ENCODE data around the gene SPTLC2.
"Not testable (repeated sequence)": the region's sequence is repeated elsewhere in the genome, so short reads cannot be mapped to it uniquely, and the experiment has no call there.

SPTLC2 gene

GRCh38 chr14:77557391-77557790 lies 59.0 kb downstream of the SPTLC2 start:
- Mint-ChIP-seq H3K36me3 (ENCODE audit: low read depth) (peaks cover 36% of the 10 kb centered on the region), H3K4me3 (no peak overlapping the region), H3K27ac (no peak overlapping the region), H3K27me3 (no peaks in the 10 kb centered on the region), H3K4me1 (peaks cover 16% of the 10 kb centered on the region), H3K9me3 (no peaks in the 10 kb centered on the region)
- DNase-seq (no peak), ATAC-seq (no peak)

DNA sequence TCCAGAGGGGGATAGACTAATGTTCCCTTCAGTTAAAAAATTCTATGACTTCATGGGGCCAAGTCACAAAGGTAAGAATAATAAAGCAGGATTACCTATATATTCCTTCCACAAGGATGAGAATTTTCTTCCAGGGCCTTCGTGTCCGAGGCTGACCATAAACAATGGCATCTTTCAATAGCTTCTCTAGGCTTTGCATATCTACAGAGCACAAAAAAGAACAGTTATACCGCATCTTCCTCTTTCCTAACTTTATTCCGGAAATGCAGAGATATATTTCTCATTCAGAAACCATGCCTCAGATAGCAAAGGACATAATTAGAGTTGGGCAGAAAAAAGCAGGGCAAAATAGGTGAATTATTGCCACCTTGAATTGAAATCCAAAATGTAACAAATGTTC lies 59.5 kb downstream of the SPTLC2 start:
- no peak overlapping the region for H3K27ac Mint-ChIP-seq

DNA sequence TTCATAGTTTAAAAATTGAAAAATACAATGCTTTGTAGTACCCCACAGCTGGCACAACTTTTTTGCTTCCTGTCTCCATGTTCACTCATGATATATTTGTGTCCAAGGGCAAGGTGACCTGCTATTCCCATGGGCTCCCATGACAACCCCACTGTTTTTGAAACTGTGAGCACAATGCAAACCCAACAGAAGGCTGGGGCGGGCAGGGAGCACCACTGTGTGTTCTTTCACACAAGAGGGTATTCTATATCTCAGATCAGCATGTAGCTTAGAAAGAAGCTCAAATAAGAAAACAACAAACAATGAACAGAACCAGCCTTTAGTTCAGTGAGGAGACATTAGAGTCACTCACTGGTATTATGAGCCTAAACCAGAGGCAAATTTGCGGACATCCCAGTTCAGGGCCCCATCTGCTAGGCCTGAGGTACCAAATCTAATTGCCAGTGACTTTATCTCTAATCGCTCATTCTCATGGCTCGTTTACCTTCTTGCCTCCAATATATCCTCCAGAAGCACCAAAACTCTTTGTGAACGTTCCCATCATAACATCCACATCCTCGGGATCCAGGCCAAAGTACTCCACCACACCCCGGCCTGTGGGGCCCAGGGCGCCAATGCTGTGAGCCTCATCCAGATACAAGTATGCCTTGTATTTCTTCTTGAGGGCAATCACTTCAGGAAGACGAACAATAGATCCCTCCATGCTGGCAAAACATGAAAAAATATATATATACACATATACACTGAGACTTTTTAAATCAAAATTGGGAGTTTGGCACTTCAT lies 61.4 kb downstream of the SPTLC2 start:
- H3K36me3 Mint-ChIP-seq (ENCODE audit: low read depth) = peaks cover 40% of the 10 kb centered on the region

More for the DNA sequence above, 59.5 kb downstream of the SPTLC2 start:
- H3K9me3 Mint-ChIP-seq = no peaks in the 10 kb centered on the region
- DNase-seq (no peak), ATAC-seq (no peak)
- H3K36me3 Mint-ChIP-seq (ENCODE audit: low read depth) = peaks cover 36% of the 10 kb centered on the region
- H3K27me3 Mint-ChIP-seq = no peaks in the 10 kb centered on the region
- no peak overlapping the region for H3K4me3 Mint-ChIP-seq
- peaks cover 16% of the 10 kb centered on the region for H3K4me1 Mint-ChIP-seq

GRCh38 chr14:77554207-77554606 lies 62.2 kb downstream of the SPTLC2 start:
- no peaks in the 10 kb centered on the region for H3K9me3 Mint-ChIP-seq
- peak; percentile 85 for ATAC-seq
- peak overlapping the region; percentile 3 for H3K4me3 Mint-ChIP-seq
- H3K27ac Mint-ChIP-seq = peak overlapping the region; percentile 59
- peaks cover 45% of the 10 kb centered on the region for H3K36me3 Mint-ChIP-seq (ENCODE audit: low read depth)
- no peaks in the 10 kb centered on the region for H3K27me3 Mint-ChIP-seq
- peak; percentile 9 for DNase-seq
- H3K4me1 Mint-ChIP-seq = peaks cover 16% of the 10 kb centered on the region

More for the DNA sequence above, 61.4 kb downstream of the SPTLC2 start:
- ATAC-seq (no peak), DNase-seq (no peak)
- H3K27me3 Mint-ChIP-seq = no peaks in the 10 kb centered on the region
- peaks cover 16% of the 10 kb centered on the region for H3K4me1 Mint-ChIP-seq
- H3K9me3 Mint-ChIP-seq = no peaks in the 10 kb centered on the region
- peak overlapping the region; percentile 59 for H3K27ac Mint-ChIP-seq
- no peak overlapping the region for H3K4me3 Mint-ChIP-seq

GRCh38 chr14:77549451-77549850 lies 67.0 kb downstream of the SPTLC2 start:
- Mint-ChIP-seq H3K4me1 (peaks cover 8% of the 10 kb centered on the region), H3K36me3 (ENCODE audit: low read depth) (peaks cover 40% of the 10 kb centered on the region), H3K27me3 (no peaks in the 10 kb centered on the region), H3K27ac (no peak overlapping the region), H3K9me3 (no peaks in the 10 kb centered on the region), H3K4me3 (no peak overlapping the region)
- DNase-seq = no peak
- no peak for ATAC-seq

DNA sequence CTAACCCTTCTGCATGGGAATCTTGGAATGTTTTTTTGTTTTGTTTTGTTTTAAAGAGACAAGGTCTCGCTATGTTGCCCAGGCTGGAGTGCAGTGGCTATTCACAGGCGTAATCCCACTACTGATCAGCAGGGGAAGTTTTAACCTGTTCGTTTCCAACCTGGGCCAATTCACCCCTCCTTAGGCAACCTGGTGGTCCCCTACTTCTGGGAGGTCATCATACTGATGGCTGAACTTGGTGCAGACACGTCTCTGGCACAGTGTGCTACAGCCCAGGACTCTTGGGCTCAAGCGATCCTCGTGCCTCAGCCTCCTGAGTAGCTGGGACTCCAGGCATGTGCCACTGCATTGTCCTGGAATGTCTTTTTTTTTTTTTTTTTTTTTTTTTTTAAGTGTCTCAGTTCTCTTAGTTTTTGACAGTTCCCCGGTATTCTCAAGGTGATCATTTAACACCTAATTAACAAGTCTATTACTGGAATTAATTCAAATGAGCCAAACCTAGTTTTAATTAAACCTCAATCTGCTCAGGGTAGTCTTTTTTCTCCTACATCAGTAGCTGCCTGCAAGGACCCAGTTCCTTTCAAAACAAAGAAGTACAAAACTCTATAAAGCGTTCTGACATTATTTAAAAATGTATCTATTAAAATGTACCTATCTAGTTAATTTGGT lies 68.8 kb downstream of the SPTLC2 start:
- Mint-ChIP-seq H3K27ac (no peak overlapping the region), H3K9me3 (no peaks in the 10 kb centered on the region), H3K27me3 (no peaks in the 10 kb centered on the region), H3K4me1 (peaks cover 7% of the 10 kb centered on the region), H3K4me3 (no peak overlapping the region), H3K36me3 (ENCODE audit: low read depth) (peaks cover 40% of the 10 kb centered on the region)
- ATAC-seq (no peak), DNase-seq (no peak)

GRCh38 chr14:77545171-77545570 lies 71.3 kb downstream of the SPTLC2 start:
- not testable (repeated sequence) for DNase-seq, ATAC-seq, H3K27me3 Mint-ChIP-seq, H3K4me3 Mint-ChIP-seq, H3K9me3 Mint-ChIP-seq, H3K27ac Mint-ChIP-seq
- peaks cover 16% of the 10 kb centered on the region for H3K4me1 Mint-ChIP-seq
- H3K36me3 Mint-ChIP-seq (ENCODE audit: low read depth) = peaks cover 27% of the 10 kb centered on the region

GRCh38 chr14:77544571-77544970 lies 71.9 kb downstream of the SPTLC2 start:
- no peaks in the 10 kb centered on the region for H3K9me3 Mint-ChIP-seq
- H3K27ac Mint-ChIP-seq = no peak overlapping the region
- H3K4me1 Mint-ChIP-seq = peaks cover 16% of the 10 kb centered on the region
- H3K27me3 Mint-ChIP-seq = no peaks in the 10 kb centered on the region
- ATAC-seq (no peak), DNase-seq (no peak)
- H3K36me3 Mint-ChIP-seq (ENCODE audit: low read depth) = peaks cover 22% of the 10 kb centered on the region
- no peak overlapping the region for H3K4me3 Mint-ChIP-seq

DNA sequence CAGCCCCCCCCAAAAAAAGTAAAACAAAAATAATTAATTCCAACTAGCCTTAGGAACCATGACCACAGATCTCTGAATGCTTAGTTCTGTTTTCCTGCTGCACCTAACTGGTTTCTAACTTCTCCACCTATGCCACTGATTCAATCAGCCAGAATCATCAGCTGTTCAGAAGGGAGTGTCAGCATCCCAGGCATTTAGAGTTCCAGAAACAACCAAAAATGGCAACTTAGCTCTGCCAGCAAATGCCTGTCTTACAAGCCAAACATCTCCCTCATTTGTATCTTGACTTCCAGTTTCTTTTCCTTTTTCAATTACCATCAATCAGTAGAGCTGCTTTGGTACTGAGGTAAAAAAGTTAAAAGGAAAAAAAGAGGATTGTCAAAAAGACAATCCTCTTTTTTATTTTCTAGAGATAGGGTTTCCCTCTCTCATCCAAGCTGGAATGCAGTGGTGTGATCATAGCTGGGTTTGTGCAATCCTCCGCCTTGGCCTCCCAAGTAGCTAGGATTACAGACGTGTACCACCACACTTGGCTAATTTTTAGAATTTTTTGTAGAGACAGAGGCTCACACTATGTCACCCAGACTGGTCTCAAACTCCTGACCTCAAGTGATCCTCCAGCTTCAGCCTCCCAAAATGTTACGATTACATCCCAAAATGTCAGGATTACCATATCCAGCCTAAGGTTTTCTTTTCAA lies 72.7 kb downstream of the SPTLC2 start:
- H3K4me1 Mint-ChIP-seq = peaks cover 16% of the 10 kb centered on the region
- ATAC-seq = no peak
- H3K27ac Mint-ChIP-seq = no peak overlapping the region
- no peak for DNase-seq
- peaks cover 20% of the 10 kb centered on the region for H3K36me3 Mint-ChIP-seq (ENCODE audit: low read depth)
- no peaks in the 10 kb centered on the region for H3K27me3 Mint-ChIP-seq
- H3K9me3 Mint-ChIP-seq = no peaks in the 10 kb centered on the region
- H3K4me3 Mint-ChIP-seq = no peak overlapping the region

DNA sequence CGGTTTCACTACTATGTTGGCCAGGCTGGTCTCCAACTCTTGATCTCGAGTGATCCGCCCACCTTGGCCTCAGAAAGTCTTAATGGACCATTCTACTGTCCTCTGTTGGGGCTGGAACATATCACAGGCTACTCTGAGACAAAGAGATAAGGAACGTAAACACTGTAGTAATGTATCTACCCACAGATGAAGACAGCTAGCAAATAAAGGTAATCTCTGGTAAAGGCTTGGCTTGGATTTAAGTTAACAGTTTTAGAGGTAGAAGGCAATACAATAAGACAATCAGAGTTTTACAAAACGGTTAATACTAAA lies 73.2 kb downstream of the SPTLC2 start:
- no peak for ATAC-seq
- H3K36me3 Mint-ChIP-seq (ENCODE audit: low read depth) = peaks cover 14% of the 10 kb centered on the region

GRCh38 chr14:77542421-77543239 lies 73.8 kb downstream of the SPTLC2 start:
- Mint-ChIP-seq H3K9me3 (no peaks in the 10 kb centered on the region), H3K27ac (no peak overlapping the region), H3K36me3 (ENCODE audit: low read depth) (peaks cover 11% of the 10 kb centered on the region), H3K27me3 (no peaks in the 10 kb centered on the region), H3K4me3 (no peak overlapping the region), H3K4me1 (peaks cover 16% of the 10 kb centered on the region)
- no peak for ATAC-seq
- DNase-seq = no peak

More for the DNA sequence above, 73.2 kb downstream of the SPTLC2 start:
- Mint-ChIP-seq H3K4me3 (no peak overlapping the region), H3K9me3 (no peaks in the 10 kb centered on the region), H3K27ac (no peak overlapping the region), H3K4me1 (peaks cover 16% of the 10 kb centered on the region), H3K27me3 (no peaks in the 10 kb centered on the region)
- no peak for DNase-seq

- Mint-ChIP-seq H3K27ac (peak overlapping the region; percentile 57), H3K4me1 (peaks cover 16% of the 10 kb centered on the region), H3K9me3 (no peaks in the 10 kb centered on the region), H3K4me3 (peak overlapping the region; percentile 35), H3K27me3 (no peaks in the 10 kb centered on the region), H3K36me3 (ENCODE audit: low read depth) (peaks cover 13% of the 10 kb centered on the region)
- ATAC-seq (no peak), DNase-seq (no peak)
These were observed 74.5 kb downstream of the SPTLC2 start for GRCh38 chr14:77541905-77542304.

- ATAC-seq; H3K9me3 Mint-ChIP-seq; H3K4me1 Mint-ChIP-seq; DNase-seq; H3K36me3 Mint-ChIP-seq (ENCODE audit: low read depth); H3K27ac Mint-ChIP-seq; H3K4me3 Mint-ChIP-seq; H3K27me3 Mint-ChIP-seq: not testable (repeated sequence)
These were observed 79.5 kb downstream of the SPTLC2 start for GRCh38 chr14:77536951-77537350.

- ATAC-seq = no peak
- H3K36me3 Mint-ChIP-seq (ENCODE audit: low read depth) = peaks cover 6% of the 10 kb centered on the region
- H3K9me3 Mint-ChIP-seq = no peaks in the 10 kb centered on the region
- no peak overlapping the region for H3K27ac Mint-ChIP-seq
- H3K27me3 Mint-ChIP-seq = no peaks in the 10 kb centered on the region
- H3K4me1 Mint-ChIP-seq = no peaks in the 10 kb centered on the region
- no peak for DNase-seq
- H3K4me3 Mint-ChIP-seq = no peak overlapping the region
These were observed 85.4 kb downstream of the SPTLC2 start for GRCh38 chr14:77531071-77531470.

All from activated naive CD8-positive, alpha-beta T cell treated with anti-CD3 and anti-CD28 coated beads, Interleukin-2, amount 50 U/mL, for 24 hours (primary cell).